ENCODE results near the gene SRP72. TPM values are rescaled to one million over a fixed set of nuclear protein-coding genes. Genes with fewer than 3 reads are reported as not detected.
A peak's percentile ranks its signal among the peaks of the same experiment; 100 is the strongest.

SRP72 gene
- polyA plus RNA-seq, 1 of the 3 experiments (the other 2 are of a cell fraction) = 47.6 TPM

DNA sequence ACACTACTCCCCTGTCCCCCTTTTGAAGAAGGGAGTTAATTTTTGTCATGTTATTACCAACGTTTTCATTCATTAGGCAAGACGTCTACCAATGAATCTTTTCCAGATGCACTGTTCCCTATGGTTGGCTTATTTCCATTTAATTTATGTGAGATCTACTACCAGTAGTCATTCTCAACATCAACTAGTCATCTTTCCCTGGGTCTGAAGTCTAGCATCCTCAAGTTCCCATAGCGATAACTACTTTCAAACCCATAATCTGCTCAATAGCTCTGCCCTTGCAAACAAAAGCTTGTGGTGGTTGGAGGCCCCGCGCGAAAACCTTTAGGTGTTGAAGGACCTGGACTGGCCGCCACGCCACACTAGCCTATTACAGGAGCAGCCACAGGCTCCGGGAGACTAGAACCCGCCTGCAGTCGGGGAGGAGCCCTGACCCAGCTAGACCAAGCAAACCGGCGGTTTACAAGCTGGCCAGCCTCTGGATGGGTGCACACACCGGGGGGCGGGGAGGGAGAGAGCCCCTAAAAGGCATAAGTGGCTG lies 32.7 kb upstream of the SRP72 start:
- H4K20me1 ChIP-seq (ENCODE audit: insufficient read depth) = peaks cover 4% of the 10 kb centered on the region; the same call in 1 of the 2 replicates
- peaks cover 13% of the 10 kb centered on the region for H3F3A ChIP-seq (replicated peaks; ENCODE audit: insufficient read depth)
- peak overlapping the region; percentile 97 for H3K4me2 ChIP-seq
- H3K27me3 ChIP-seq (ENCODE audit: insufficient read depth) = no peaks in the 10 kb centered on the region
- H2AFZ ChIP-seq (ENCODE audit: low read depth) = peak overlapping the region; percentile 80
- no peaks in the 10 kb centered on the region for H3K9me3 ChIP-seq
- TF ChIP-seq TAF1 (IDR thresholded peaks at IDR 0.05; ENCODE audit: borderline replicate concordance, low read depth, low read length) (0 out of 2 replicates have a peak, but pooled peaks have one; percentile 20), FOXJ3 (CRISPR knock-in tag; IDR thresholded peaks at IDR 0.05) (no peak)
- H3K27ac ChIP-seq (ENCODE audit: low read depth in 2 of 2, low read length in 1 of 2) = peak overlapping the region; percentile 95 to 96
- H3K4me3 ChIP-seq (ENCODE audit: low read depth in 2 of 2, low read length in 1 of 2) = peak overlapping the region; percentile 74 to 87
- 0% methylated on average over 7 of the region's 15 CpGs for WGBS (ENCODE audit: low lambda C conversion rate)
- POLR2A ChIA-PET = interaction anchor here (0.7 to 2.9 kb wide), 4 partner anchors 9 to 47 kb away, joined by 3 to 29 read pairs (median 11); partner anchors contain the start of genes AASDH and SRP72
- H3K36me3 ChIP-seq (replicated peaks in 1 of 2; ENCODE audit: control insufficient read depth in 1 of 2, insufficient read depth in 2 of 2, low read length in 1 of 2) = no peaks in the 10 kb centered on the region
- peaks cover 86% of the 10 kb centered on the region for H3K79me2 ChIP-seq (ENCODE audit: insufficient read depth)
- peak; percentile 64 for DNase-seq
- no peaks in the 10 kb centered on the region for H3K9me2 ChIP-seq
- peaks cover 1 to 6% of the 10 kb centered on the region in 2 experiments; a peak in 3 of 4 replicates for H3K4me1 ChIP-seq (ENCODE audit: control insufficient read depth in 1 of 2, insufficient read depth in 2 of 2, low read depth in 1 of 2, low read length in 1 of 2)
- H3K9ac ChIP-seq = peak overlapping the region; percentile 89
- CTCF ChIA-PET = interaction anchor here (1.0 to 2.6 kb wide), 4 partner anchors 10 to 966 kb away, joined by 3 to 21 read pairs (median 4); partner anchors contain the start of gene AASDH

DNA sequence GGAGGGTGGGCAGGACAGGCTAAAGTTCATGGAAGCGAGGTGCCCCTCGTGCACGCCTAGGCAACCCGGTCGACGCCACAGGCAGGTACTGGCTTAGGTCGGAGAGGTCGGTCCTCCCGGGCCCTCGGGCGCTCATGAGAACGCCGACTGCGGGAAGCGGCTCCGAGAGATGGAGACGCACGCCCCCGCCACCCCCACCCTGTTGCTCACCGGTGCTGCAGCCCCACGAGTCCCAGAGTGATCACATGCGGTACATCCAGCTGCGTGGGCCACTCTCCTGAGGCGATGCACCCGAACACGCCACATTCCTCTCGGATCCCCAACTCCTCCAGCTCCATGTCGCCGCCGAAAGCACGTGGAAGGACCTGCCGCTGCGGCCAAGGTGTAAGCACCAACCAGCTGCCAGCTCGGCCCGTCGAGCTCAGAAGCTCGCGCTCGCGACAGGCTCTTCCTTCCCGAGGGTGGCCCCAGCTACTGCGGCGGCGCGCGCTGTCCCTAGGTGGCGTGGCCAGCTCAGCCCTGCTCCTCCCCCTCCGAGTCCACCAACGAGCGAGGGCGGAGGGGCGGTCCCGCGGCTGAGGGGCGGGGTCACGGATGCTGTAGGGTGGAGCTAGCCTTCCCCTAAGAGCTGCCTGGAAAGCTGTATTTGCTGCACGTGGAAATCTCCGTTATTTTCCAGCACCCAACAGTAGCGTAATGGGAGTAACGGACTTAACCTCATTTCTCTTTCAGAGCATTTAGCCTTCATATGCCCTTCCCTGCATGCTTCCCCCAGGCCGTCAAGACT lies 32.1 kb upstream of the SRP72 start, which contains the start of gene PPAT:
TSS of gene PPAT (minus strand) at position 476 of the 787 bp plus-strand sequence. CDS start at position 338, 138 bp downstream.
- H3K79me2 ChIP-seq (ENCODE audit: insufficient read depth) = peaks cover 86% of the 10 kb centered on the region
- H3K36me3 ChIP-seq (replicated peaks in 1 of 2; ENCODE audit: control insufficient read depth in 1 of 2, insufficient read depth in 2 of 2, low read length in 1 of 2) = no peaks in the 10 kb centered on the region
- ChIA-PET CTCF (interaction anchor here (0.8 to 2.6 kb wide), 8 partner anchors 10 to 967 kb away, joined by 3 to 21 read pairs (median 4); partner anchors contain the start of genes AASDH and CEP135), POLR2A (interaction anchor here (0.7 to 2.9 kb wide), 10 partner anchors 17 to 486 kb away, joined by 3 to 29 read pairs (median 6); partner anchors contain the start of genes AASDH, CEP135 and SRP72)
- H3K9ac ChIP-seq = peak within 1 kb of the TSS; percentile 89
- H4K20me1 ChIP-seq (ENCODE audit: insufficient read depth) = peaks cover 8% of the 10 kb centered on the region; the same call in 1 of the 2 replicates
- DNase-seq = peak; percentile 98
- H3K27me3 ChIP-seq (ENCODE audit: insufficient read depth) = no peaks in the 10 kb centered on the region
- H2AFZ ChIP-seq (ENCODE audit: low read depth) = peak within 1 kb of the TSS; percentile 89
- H3K27ac ChIP-seq (ENCODE audit: low read depth in 2 of 2, low read length in 1 of 2) = peak within 1 kb of the TSS; percentile 95 to 96
- WGBS (ENCODE audit: low lambda C conversion rate) = 0% methylated on average over 14 of the region's 61 CpGs
- peaks cover 12% of the 10 kb centered on the region for H3F3A ChIP-seq (replicated peaks; ENCODE audit: insufficient read depth)
- no peaks in the 10 kb centered on the region for H3K9me3 ChIP-seq
- H3K4me3 ChIP-seq (ENCODE audit: low read depth in 2 of 2, low read length in 1 of 2) = peak within 1 kb of the TSS; percentile 74 to 87
- no peaks in the 10 kb centered on the region for H3K9me2 ChIP-seq
- peak within 1 kb of the TSS; percentile 97 for H3K4me2 ChIP-seq
- H3K4me1 ChIP-seq (ENCODE audit: control insufficient read depth in 1 of 2, insufficient read depth in 2 of 2, low read depth in 1 of 2, low read length in 1 of 2) = peaks cover 2 to 6% of the 10 kb centered on the region in 2 experiments; a peak in 3 of 4 replicates
- TF ChIP-seq YY1 (IDR thresholded peaks at IDR 0.05; ENCODE audit: low read depth) = no peak
- 0 out of 4 replicates have a peak, but pooled peaks of 1 of the 2 experiments have one; percentile 39 for TF ChIP-seq EP300 (IDR thresholded peaks at IDR 0.05; ENCODE audit: borderline replicate concordance in 1 of 2, low read depth in 1 of 2, low read length in 1 of 2)
- peak; percentile 65; the same call in 1 of the 2 replicates for TF ChIP-seq TAF1 (IDR thresholded peaks at IDR 0.05; ENCODE audit: borderline replicate concordance, low read depth, low read length)
- 0 out of 2 replicates have a peak, but pooled peaks have one; percentile 8 for TF ChIP-seq RAD21 (IDR thresholded peaks at IDR 0.05; ENCODE audit: low read length)
- peak; percentile 60 for TF ChIP-seq RFX5 (IDR thresholded peaks at IDR 0.05; ENCODE audit: low read length)
- TF ChIP-seq, protein P1, sequence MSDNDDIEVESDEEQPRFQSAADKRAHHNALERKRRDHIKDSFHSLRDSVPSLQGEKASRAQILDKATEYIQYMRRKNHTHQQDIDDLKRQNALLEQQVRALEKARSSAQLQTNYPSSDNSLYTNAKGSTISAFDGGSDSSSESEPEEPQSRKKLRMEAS (IDR thresholded peaks at IDR 0.05; ENCODE audit: low read depth) = peak; percentile 98
- peak; percentile 73 for TF ChIP-seq NRF1 (IDR thresholded peaks at IDR 0.05; ENCODE audit: low read depth, low read length)
- peak; percentile 44; the same call in 1 of the 2 replicates for TF ChIP-seq POLR2AphosphoS5 (IDR thresholded peaks at IDR 0.05; ENCODE audit: low read depth, low read length)
- no peak for TF ChIP-seq GABPA (IDR thresholded peaks at IDR 0.05; ENCODE audit: low read depth)
- TF ChIP-seq ELF1 (IDR thresholded peaks at IDR 0.05) = no peak
- no peak for TF ChIP-seq GATA2 (CRISPR knock-in tag; IDR thresholded peaks at IDR 0.05)
- TF ChIP-seq, protein P2, sequence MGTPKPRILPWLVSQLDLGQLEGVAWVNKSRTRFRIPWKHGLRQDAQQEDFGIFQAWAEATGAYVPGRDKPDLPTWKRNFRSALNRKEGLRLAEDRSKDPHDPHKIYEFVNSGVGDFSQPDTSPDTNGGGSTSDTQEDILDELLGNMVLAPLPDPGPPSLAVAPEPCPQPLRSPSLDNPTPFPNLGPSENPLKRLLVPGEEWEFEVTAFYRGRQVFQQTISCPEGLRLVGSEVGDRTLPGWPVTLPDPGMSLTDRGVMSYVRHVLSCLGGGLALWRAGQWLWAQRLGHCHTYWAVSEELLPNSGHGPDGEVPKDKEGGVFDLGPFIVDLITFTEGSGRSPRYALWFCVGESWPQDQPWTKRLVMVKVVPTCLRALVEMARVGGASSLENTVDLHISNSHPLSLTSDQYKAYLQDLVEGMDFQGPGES (IDR thresholded peaks at IDR 0.05; ENCODE audit: low read depth, low read length) = no peak
- TF ChIP-seq, protein P3, sequence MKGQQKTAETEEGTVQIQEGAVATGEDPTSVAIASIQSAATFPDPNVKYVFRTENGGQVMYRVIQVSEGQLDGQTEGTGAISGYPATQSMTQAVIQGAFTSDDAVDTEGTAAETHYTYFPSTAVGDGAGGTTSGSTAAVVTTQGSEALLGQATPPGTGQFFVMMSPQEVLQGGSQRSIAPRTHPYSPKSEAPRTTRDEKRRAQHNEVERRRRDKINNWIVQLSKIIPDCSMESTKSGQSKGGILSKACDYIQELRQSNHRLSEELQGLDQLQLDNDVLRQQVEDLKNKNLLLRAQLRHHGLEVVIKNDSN (IDR thresholded peaks at IDR 0.05; ENCODE audit: borderline replicate concordance, low read depth) = peak; percentile 49; the same call in 1 of the 2 replicates
- TF ChIP-seq SIN3A (IDR thresholded peaks at IDR 0.05; ENCODE audit: borderline replicate concordance, low read depth, low read length) = peak; percentile 83; the same call in 1 of the 2 replicates
- TF ChIP-seq CHD2 (IDR thresholded peaks at IDR 0.05; ENCODE audit: low read length, partially characterized antibody) = peak; percentile 58
- peak; percentile 99 for TF ChIP-seq MXI1 (IDR thresholded peaks at IDR 0.05; ENCODE audit: low read depth, low read length)
